Prostate gland (tissue), 2 donors: Measurements from ENCODE around the gene CLIC5.

Experiments
- POLR2A ChIP-seq: fragments of 450-650 bp; IDR thresholded peaks from one replicate; pipeline ENCODE4 v1.6.1; 2016; ENCODE audit warnings: antibody characterized with exemption, mild to moderate bottlenecking
- POLR2AphosphoS5 ChIP-seq: sonication (generic); formaldehyde crosslinking; IDR thresholded peaks from one replicate; pipeline ENCODE4 v1.6.1; 2017; ENCODE audit warnings: antibody characterized with exemption
- TF ChIP-seq, protein P1 (sequence below), 4 experiments: fragments of 200-600 bp in 2 of 4; fragments of 450-650 bp in 2 of 4; sonication (generic) in 2 of 4; IDR thresholded peaks; 1 replicate in 3 of 4; 2 replicates in 1 of 4; pipeline ENCODE4 v1.5.1; 2016 to 2019; ENCODE audit warnings: antibody characterized with exemption in 4 of 4, mild to moderate bottlenecking in 2 of 4, moderate library complexity in 2 of 4

GRCh38 chr6:46057792-46058191 is 42.1 kb upstream of the CLIC5 start:
- TF ChIP-seq, protein P1, sequence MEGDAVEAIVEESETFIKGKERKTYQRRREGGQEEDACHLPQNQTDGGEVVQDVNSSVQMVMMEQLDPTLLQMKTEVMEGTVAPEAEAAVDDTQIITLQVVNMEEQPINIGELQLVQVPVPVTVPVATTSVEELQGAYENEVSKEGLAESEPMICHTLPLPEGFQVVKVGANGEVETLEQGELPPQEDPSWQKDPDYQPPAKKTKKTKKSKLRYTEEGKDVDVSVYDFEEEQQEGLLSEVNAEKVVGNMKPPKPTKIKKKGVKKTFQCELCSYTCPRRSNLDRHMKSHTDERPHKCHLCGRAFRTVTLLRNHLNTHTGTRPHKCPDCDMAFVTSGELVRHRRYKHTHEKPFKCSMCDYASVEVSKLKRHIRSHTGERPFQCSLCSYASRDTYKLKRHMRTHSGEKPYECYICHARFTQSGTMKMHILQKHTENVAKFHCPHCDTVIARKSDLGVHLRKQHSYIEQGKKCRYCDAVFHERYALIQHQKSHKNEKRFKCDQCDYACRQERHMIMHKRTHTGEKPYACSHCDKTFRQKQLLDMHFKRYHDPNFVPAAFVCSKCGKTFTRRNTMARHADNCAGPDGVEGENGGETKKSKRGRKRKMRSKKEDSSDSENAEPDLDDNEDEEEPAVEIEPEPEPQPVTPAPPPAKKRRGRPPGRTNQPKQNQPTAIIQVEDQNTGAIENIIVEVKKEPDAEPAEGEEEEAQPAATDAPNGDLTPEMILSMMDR (IDR thresholded peaks at IDR 0.05): no peak
- TF ChIP-seq POLR2A (no peak), POLR2AphosphoS5 (no peak)
